Uterus (tissue), 2 donors: ENCODE data around the gene LIMCH1.

ENCODE experiments used
- POLR2A ChIP-seq, 2 donors: fragments of 450-650 bp; IDR thresholded peaks; one replicate each; pipeline ENCODE4 v1.6.1; 2016; ENCODE audit warnings: antibody characterized with exemption in 2 of 2, mild to moderate bottlenecking in 1 of 2, moderate library complexity in 1 of 2
- TF ChIP-seq, protein P1 (sequence below), 4 experiments: fragments of 200-600 bp in 2 of 4; fragments of 450-650 bp in 2 of 4; sonication (generic) in 2 of 4; IDR thresholded peaks; one replicate each; pipeline ENCODE4 v1.5.1; 2016 to 2019; ENCODE audit warnings: antibody characterized with exemption in 4 of 4, mild to moderate bottlenecking in 2 of 4, moderate library complexity in 1 of 4

DNA sequence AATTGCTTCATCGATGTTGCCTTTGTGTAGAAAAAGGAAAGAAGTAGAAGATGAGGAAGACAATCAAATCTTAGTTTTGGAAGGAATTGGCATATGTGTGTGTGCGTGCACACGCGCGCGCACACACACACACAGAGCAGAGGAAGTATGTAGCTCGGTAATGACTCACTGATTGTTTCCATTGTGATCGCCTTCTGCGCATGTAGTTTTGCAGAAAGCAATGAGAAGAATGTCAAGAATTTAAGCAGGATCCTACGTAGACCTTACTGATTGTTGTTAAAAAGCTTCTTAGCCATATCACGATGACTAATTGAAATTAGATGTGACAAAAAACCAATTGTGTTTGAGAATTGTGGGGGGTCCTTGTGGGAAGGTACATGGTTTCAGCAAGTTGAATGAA is 12.8 kb upstream of the LIMCH1 start:
- TF ChIP-seq, protein P1, sequence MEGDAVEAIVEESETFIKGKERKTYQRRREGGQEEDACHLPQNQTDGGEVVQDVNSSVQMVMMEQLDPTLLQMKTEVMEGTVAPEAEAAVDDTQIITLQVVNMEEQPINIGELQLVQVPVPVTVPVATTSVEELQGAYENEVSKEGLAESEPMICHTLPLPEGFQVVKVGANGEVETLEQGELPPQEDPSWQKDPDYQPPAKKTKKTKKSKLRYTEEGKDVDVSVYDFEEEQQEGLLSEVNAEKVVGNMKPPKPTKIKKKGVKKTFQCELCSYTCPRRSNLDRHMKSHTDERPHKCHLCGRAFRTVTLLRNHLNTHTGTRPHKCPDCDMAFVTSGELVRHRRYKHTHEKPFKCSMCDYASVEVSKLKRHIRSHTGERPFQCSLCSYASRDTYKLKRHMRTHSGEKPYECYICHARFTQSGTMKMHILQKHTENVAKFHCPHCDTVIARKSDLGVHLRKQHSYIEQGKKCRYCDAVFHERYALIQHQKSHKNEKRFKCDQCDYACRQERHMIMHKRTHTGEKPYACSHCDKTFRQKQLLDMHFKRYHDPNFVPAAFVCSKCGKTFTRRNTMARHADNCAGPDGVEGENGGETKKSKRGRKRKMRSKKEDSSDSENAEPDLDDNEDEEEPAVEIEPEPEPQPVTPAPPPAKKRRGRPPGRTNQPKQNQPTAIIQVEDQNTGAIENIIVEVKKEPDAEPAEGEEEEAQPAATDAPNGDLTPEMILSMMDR (IDR thresholded peaks at IDR 0.05), result no peak
- TF ChIP-seq POLR2A (IDR thresholded peaks at IDR 0.05), result no peak
